ENCODE results near the gene HOXD12.

HOXD12 gene

GRCh38 chr2:176107731-176108181, 8.2 kb downstream of the HOXD12 start:
- no peak for DNase-seq

DNA sequence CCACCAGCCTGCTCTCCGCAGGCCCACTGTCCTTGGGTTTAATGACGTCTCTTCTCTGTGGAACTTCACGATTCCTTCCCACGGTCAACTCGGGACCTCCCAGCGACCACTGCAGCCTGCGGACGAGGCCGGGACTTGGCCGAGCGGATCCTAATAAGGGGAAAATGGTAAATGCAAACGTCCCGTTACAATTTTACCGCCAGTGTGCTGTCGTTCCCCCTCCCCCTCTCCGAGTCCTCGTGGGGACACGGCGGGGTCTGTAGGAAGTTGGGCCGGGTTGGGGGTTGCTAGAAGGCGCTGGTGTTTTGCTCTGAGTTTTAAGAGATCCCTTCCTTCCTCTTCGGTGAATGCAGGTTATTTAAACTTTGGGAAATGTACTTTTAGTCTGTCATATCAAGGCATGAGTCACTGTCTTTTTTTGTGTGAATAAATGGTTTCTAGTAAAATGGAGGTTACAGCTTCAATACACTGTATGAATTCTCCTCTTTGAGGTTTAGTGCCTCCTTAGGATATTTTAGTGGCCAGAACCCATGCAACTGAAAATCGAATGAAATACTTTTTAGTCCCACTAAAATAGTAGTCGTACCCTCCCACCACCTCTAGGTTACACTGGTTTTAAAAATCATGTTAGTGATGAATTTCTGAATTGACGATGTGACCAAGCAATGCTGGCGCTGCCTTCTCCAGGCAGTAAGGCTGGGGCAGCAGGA, 9.8 kb downstream of the HOXD12 start:
- DNase-seq: no peak

DNA sequence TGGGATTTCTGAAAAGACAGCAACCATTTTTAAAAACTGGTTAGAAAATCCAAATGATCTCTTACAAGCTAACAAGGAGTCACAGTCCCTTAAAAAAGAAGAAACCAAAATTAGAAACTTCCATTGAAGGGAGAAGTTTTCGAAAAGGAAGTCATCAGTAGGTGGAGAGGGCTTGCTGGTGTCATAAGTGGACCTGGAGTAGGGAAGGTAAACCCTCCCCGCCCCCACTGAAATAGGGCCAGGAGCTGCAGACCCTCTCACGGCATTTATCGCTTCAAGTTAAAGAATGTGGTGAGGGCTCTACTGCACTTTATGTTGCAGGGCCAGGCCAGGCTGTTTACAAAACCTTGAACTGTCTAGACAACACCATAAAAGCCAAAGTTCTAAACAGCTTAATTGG, 10.4 kb downstream of the HOXD12 start:
- no peak for DNase-seq

- DNase-seq: no peak
These were observed 11.1 kb downstream of the HOXD12 start for GRCh38 chr2:176110415-176111308.

DNA sequence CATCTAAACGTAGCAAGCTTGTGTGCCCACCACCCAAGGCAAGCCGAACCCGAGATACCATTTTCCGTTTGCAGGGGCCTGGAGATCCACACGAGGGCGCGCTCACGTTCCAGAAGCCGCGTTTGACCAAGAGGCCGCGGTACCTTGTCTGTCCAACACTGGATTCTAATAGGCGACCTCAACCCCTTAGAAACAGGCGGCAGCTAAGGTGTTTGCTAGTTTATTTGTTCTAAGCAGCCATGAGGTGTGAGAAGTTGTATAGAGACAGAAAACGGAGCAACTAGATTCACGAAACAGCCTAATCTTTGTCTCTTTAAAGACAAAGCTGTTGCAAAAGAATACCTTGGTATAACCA, 11.7 kb downstream of the HOXD12 start:
- DNase-seq: no peak

GRCh38 chr2:176111846-176112374, 12.3 kb downstream of the HOXD12 start:
- no peak for DNase-seq

DNA sequence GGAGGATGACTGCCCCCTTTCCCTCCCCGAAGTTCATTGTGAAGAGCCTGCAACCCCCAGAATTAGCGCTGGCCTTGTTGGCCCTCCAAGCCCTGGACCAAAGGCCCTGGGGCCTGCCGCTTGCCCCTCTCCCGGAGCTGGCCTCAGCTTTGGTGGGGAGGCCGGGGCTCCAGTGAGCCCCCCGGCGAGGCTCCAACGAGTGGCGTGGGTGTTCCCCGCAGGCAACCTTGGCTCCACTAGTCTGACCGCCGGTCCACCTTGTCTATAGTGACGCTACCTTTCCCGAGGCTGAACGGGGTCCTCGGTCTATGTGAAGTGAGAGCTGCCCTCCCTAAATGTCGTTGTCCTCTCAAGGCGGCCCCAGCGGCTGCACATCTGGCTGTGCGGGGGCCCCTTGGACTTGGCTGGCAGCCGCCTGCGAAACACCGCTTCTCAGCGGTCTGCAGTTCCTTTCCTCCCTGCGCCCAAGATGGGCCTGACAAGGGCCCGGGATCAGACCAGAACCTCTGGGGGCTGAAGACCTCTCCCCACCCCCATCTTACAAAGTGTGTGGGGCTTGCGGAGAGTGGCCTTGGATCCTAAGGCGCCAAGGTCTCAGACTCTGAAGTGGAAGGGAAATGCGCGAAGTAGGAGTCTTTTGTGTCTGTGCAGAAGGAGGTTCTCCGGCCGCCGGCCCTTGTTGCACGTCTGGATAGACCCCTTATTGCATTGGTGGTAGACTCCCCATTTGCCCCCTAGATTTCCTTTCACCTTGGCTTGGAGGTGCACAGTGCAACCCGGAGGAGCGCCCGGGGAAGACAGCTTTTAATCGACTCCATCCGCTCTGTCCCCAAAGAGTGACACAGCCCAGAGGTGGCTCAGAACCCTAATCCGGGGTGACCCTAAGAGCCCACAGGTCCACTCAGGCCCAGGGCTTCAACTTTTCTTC, 13.0 kb downstream of the HOXD12 start:
- DNase-seq: no peak

- no peak for DNase-seq
These were observed 14.7 kb downstream of the HOXD12 start for GRCh38 chr2:176114120-176114929.

DNA sequence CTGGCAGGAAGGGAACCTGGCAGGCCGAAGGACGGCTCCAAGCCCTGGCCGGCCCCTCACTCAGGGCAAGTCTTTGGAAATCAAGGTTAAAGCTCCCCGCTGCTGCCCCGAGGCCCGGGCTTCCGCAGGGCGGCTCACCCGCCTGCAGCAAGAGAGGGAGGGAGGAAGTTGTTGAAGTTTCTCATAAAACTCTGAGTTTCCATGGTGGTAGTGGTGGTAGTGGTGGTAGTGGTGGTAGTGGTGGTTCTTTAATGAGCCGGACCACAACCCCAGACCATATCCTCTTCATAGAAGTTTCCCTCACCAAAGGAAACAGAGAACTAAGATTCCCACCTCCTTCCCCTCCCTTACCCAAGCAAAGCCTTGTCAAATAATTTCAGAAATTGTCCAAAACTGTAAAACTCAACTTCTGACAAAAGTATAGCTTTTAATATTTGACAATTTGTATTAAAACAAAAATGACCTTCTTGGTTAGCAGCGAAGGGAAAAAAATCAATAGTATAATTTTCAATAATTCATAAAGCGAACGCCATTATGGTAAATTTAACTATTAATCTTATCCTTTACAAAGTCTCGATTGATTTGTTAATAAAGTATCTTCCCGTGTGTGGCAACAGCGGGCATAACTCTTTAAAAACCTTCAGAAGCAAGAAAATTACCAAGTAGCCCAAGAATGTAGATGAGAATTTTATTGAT, 15.5 kb downstream of the HOXD12 start:
- DNase-seq: no peak

DNA sequence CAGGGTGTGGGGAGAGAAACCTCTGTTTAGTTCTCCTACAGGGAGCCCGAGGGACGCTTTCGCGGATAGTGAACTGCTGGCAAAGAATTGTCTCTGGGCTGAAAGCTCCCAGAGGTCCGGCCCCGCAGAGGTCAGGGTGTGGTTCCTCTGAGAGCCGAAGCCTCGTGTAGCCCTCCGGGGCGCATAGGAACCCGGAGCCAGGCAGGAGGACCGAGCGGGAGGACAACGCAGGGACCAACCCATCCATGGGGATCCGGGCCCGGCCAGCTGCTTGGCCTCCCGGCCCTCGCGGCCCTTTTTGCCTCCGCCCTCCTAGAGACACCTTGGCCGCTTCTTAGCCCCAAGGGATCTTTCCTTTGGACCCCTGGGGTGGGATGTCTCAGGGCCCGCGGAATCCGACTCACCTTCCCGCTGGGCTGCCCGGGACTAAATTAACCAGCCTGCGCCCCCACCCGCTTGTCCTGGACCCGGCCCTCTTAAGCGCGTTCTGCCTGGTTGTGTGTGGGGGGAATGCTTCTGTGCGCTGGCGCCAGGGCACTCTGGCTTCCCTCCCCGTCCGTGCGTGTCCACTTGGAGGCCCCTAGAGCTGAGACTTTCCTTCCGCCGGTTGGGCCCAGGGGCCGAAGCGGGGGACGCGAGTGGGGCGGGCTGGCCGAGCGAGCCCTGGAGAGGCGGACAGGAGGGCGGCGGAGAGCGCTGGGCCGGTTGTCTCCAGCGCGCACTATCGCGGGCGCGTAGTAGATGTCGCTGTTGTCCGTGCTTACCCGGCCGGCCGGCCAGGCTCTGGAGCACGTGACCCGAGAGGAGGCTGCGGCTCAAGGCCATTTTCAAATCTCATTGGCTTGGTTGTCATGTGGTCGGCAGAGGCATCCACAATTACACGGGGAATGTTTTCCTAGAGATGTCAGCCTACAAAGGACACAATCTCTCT, 16.6 kb downstream of the HOXD12 start, which contains the start of gene HOXD10:
Gene HOXD10, plus strand, starts transcription at position 896 of the 931 bp plus-strand sequence. CDS start 56 bp downstream, outside the sequence.
- DNase-seq: no peak

GRCh38 chr2:176117162-176117822, 17.7 kb downstream of the HOXD12 start:
- no peak for DNase-seq

GRCh38 chr2:176117823-176118371, 18.3 kb downstream of the HOXD12 start:
- no peak for DNase-seq

GRCh38 chr2:176118601-176119339, 19.2 kb downstream of the HOXD12 start:
- no peak for DNase-seq

DNA sequence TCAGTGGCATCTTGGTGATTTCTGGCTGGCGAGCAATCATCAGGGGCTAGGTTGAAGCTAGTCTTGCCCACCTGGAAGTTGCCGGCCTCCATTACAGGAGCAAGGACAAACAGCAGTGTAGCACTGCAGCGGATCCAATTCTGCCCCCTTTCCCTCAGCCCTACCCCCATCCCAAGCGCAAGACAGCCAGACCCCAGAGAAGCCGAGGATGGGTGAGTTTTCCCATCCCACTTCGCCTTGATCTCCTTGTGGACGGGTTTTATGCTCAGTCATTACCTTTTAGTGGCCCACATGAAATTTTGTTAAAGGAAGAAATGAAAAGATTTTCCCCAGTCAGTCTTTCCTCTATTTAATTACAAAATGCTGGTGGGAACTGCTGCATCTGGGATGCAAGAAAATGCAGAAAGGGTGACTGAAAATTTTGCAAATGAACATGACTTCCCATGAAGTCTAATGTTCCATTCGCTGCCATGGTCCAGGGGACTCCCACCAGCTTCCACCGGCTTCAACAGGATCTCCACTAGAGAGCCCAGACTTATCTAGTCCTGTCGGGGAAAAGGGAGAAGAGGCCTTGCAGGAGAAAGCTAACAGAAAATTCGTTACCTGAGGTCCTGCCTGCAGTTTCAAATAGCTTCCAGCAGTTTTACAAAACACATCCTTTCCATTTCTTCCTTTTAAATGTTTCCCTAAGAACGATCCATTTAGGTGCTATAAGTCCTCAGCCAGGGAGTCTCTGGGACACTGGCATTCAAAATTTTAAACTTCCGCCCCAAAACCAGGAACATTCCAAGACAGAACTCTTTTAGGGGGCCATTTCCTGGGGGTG, 21.0 kb downstream of the HOXD12 start:
- no peak for DNase-seq

- no peak for DNase-seq
These were observed 21.8 kb downstream of the HOXD12 start for GRCh38 chr2:176121190-176122051.

GRCh38 chr2:176122052-176122682, 22.6 kb downstream of the HOXD12 start:
- peak; percentile 21 for DNase-seq

All from effector CD8-positive, alpha-beta T cell (primary cell).